H1 (cell line): ENCODE results near the gene CCDC88A. TPM values are rescaled to one million over a fixed set of nuclear protein-coding genes. Genes with fewer than 3 reads are reported as not detected.

Source experiments
- CTCF ChIA-PET: fragments of 300-600 bp; sonication (Branson Sonifier 250); formaldehyde crosslinking; loops from one replicate; lab custom pipeline; 2021; ENCODE audit not compliant: partially characterized antibody; lab: Charles Lee
- POLR2A ChIA-PET: fragments of 300-600 bp; sonication (Branson Sonifier 250); formaldehyde crosslinking; loops from one replicate; lab custom pipeline; 2021; ENCODE audit warnings: inconsistent platforms; ENCODE audit not compliant: partially characterized antibody; lab: Charles Lee
- DNase-seq, 2 experiments: peaks; one replicate each; pipeline versions ENCODE4 v3.0.0 to v3.0.0-alpha.2; 2010 to 2022; ENCODE audit warnings: low spot score in 2 of 2, low read depth in 1 of 2, mixed read lengths in 1 of 2
- FAIRE-seq: peaks from 2 replicates; lab custom pipeline; 2011; peaks lifted over from hg19 to GRCh38; lab: Jason Lieb, UNC
- H2AFZ ChIP-seq: 2 replicates; pipeline ENCODE4 v1.8.1; 2012; ENCODE audit warnings: low read length, inconsistent platforms
- H2AK5ac ChIP-seq: 2 replicates; pipeline ENCODE4 v1.6.1; 2013; ENCODE audit warnings: low read depth, low read length
- H2BK120ac ChIP-seq: replicated peaks from 2 replicates; pipeline ENCODE3; 2013; ENCODE audit warnings: low read depth, low read length, inconsistent platforms
- H2BK12ac ChIP-seq: 2 replicates; pipeline ENCODE4 v1.6.1; 2013; ENCODE audit warnings: low read depth, low read length
- H2BK15ac ChIP-seq: 2 replicates; pipeline ENCODE4 v1.6.1; 2013; ENCODE audit warnings: low read length
- H2BK20ac ChIP-seq: 2 replicates; pipeline ENCODE4 v1.6.1; 2013; ENCODE audit warnings: low read length
- H2BK5ac ChIP-seq: 2 replicates; pipeline ENCODE4 v1.6.1; 2013; ENCODE audit warnings: low read depth, low read length
- H3K14ac ChIP-seq: 2 replicates; pipeline ENCODE4 v1.6.1; 2013; ENCODE audit warnings: inconsistent platforms; ENCODE audit not compliant: insufficient read length
- H3K18ac ChIP-seq: 2 replicates; pipeline ENCODE4 v1.6.1; 2013; ENCODE audit warnings: low read length; ENCODE audit errors: extremely low read depth
- H3K23ac ChIP-seq: 2 replicates; pipeline ENCODE4 v1.6.1; 2013; ENCODE audit warnings: inconsistent platforms; ENCODE audit not compliant: insufficient read length
- H3K23me2 ChIP-seq: 2 replicates; pipeline ENCODE4 v1.6.1; 2013; ENCODE audit warnings: low read depth, low read length
- H3K27ac ChIP-seq: 2 replicates; pipeline ENCODE4 v1.6.1; 2011; ENCODE audit warnings: low read depth, low read length, inconsistent platforms
- H3K27me3 ChIP-seq, 4 experiments: replicated peaks in 1 of 4; 1 replicate in 1 of 4; 2 replicates in 3 of 4; pipeline versions ENCODE4 v1.6.1 to v1.8.1; 2011 to 2013; ENCODE audit warnings: low read length in 3 of 4, mild to moderate bottlenecking in 3 of 4, inconsistent platforms in 2 of 4, mixed read lengths in 2 of 4, moderate library complexity in 1 of 4; ENCODE audit not compliant: control insufficient read depth in 3 of 4, insufficient read depth in 3 of 4; ENCODE audit errors: extremely low read depth in 1 of 4
- H3K36me3 ChIP-seq, 4 experiments: 2 replicates each; pipeline versions ENCODE4 v1.6.1 to v1.8.1; 2011 to 2013; ENCODE audit warnings: mild to moderate bottlenecking in 4 of 4, low read length in 3 of 4, moderate library complexity in 2 of 4, control low read depth in 1 of 4, inconsistent platforms in 1 of 4; ENCODE audit not compliant: insufficient read depth in 4 of 4, control insufficient read depth in 2 of 4
- H3K4ac ChIP-seq: replicated peaks from 2 replicates; pipeline ENCODE3; 2013; ENCODE audit warnings: low read length, low read depth, mixed read lengths, inconsistent platforms; ENCODE audit not compliant: insufficient read length
- H3K4me1 ChIP-seq, 4 experiments: replicated peaks in 1 of 4; 1 replicate in 1 of 4; 2 replicates in 3 of 4; pipeline versions ENCODE4 v1.6.1 to v1.8.1; 2011 to 2013; ENCODE audit warnings: low read length in 3 of 4, inconsistent platforms in 2 of 4, mixed read lengths in 1 of 4; ENCODE audit not compliant: insufficient read depth in 4 of 4, control insufficient read depth in 3 of 4
- H3K4me2 ChIP-seq, 2 experiments: 2 replicates each; pipeline versions ENCODE4 v1.6.1 to v1.8.1; 2011 to 2013; ENCODE audit warnings: low read depth in 2 of 2, low read length in 2 of 2, control low read depth in 1 of 2, inconsistent platforms in 1 of 2, mild to moderate bottlenecking in 1 of 2; ENCODE audit not compliant: insufficient read depth in 1 of 2
- H3K4me3 ChIP-seq, 4 experiments: fragments of 200-600, 300-600 bp in 1 of 4; sonication (generic), shearing (Covaris generic), sonication (Bioruptor Twin) in 1 of 4; 2 replicates each; pipeline versions ENCODE4 v1.5.1 to v1.8.1; 2011 to 2016; ENCODE audit warnings: low read length in 4 of 4, low read depth in 3 of 4, control low read depth in 2 of 4, inconsistent platforms in 2 of 4, mild to moderate bottlenecking in 2 of 4, mixed read lengths in 1 of 4, moderate library complexity in 1 of 4; ENCODE audit not compliant: insufficient read depth in 2 of 4; ENCODE audit errors: extremely low read depth in 1 of 4
- H3K56ac ChIP-seq: replicated peaks from 2 replicates; pipeline ENCODE3; 2013; ENCODE audit warnings: low read depth, mild to moderate bottlenecking, mixed read lengths, low read length, inconsistent platforms; ENCODE audit not compliant: insufficient read length
- H3K79me1 ChIP-seq: 2 replicates; pipeline ENCODE4 v1.6.1; 2013; ENCODE audit warnings: low read depth, low read length, control low read depth
- H3K79me2 ChIP-seq, 2 experiments: 2 replicates each; pipeline versions ENCODE4 v1.6.1 to v1.8.1; 2012 to 2013; ENCODE audit warnings: low read length in 2 of 2, mild to moderate bottlenecking in 2 of 2, inconsistent platforms in 1 of 2; ENCODE audit not compliant: insufficient read depth in 2 of 2, control insufficient read depth in 1 of 2
- H3K9ac ChIP-seq, 4 experiments: replicated peaks in 1 of 4; 1 replicate in 1 of 4; 2 replicates in 3 of 4; pipeline versions ENCODE4 v1.6.1 to v1.8.1; 2011 to 2013; ENCODE audit warnings: low read depth in 3 of 4, low read length in 3 of 4, control low read depth in 2 of 4, mild to moderate bottlenecking in 2 of 4, moderate library complexity in 2 of 4, inconsistent platforms in 1 of 4; ENCODE audit errors: extremely low read depth in 1 of 4
- H3K9me3 ChIP-seq, 2 experiments: 2 replicates each; pipeline versions ENCODE4 v1.6.1 to v1.8.1; 2012 to 2013; ENCODE audit warnings: mild to moderate bottlenecking in 2 of 2, moderate library complexity in 2 of 2, control low read depth in 1 of 2, inconsistent platforms in 1 of 2, low read depth in 1 of 2, low read length in 1 of 2, mixed read lengths in 1 of 2; ENCODE audit not compliant: insufficient read depth in 2 of 2
- H4K20me1 ChIP-seq, 2 experiments: replicated peaks in 1 of 2; 2 replicates each; pipeline versions ENCODE3 to v1.8.1; 2011 to 2013; ENCODE audit warnings: inconsistent platforms in 2 of 2, low read length in 2 of 2, mild to moderate bottlenecking in 1 of 2; ENCODE audit not compliant: insufficient read depth in 2 of 2, control insufficient read depth in 1 of 2
- H4K5ac ChIP-seq: 2 replicates; pipeline ENCODE4 v1.6.1; 2013; ENCODE audit warnings: low read length, low read depth, mixed read lengths, inconsistent platforms; ENCODE audit not compliant: insufficient read length
- H4K8ac ChIP-seq: 2 replicates; pipeline ENCODE4 v1.8.0; 2013; ENCODE audit warnings: mild to moderate bottlenecking, moderate library complexity, low read length, inconsistent platforms; ENCODE audit not compliant: insufficient read depth; ENCODE audit errors: extremely low read depth
- H4K91ac ChIP-seq: replicated peaks from 2 replicates; pipeline ENCODE3; 2013; ENCODE audit warnings: low read length, mixed read lengths, inconsistent platforms; ENCODE audit not compliant: insufficient read length
- ASH2L ChIP-seq: fragments of 200-600, 300-600 bp; sonication (generic); IDR thresholded peaks from one replicate; pipeline ENCODE4 v1.7.1; 2017; ENCODE audit warnings: low read length
- GABPA ChIP-seq: IDR thresholded peaks from 2 replicates; pipeline ENCODE4 v1.6.1; 2011; ENCODE audit warnings: mild to moderate bottlenecking, low read length, moderate library complexity, borderline replicate concordance; ENCODE audit not compliant: insufficient read depth
- GTF2F1 ChIP-seq: IDR thresholded peaks from 2 replicates; pipeline ENCODE4 v1.6.1; 2012; ENCODE audit warnings: low read depth, low read length, improper control_type of control experiment, borderline replicate concordance
- MAFK ChIP-seq: IDR thresholded peaks from 2 replicates; pipeline ENCODE4 v1.6.1; 2012; ENCODE audit warnings: low read depth, mild to moderate bottlenecking, improper control_type of control experiment, low read length
- RXRA ChIP-seq: IDR thresholded peaks from 2 replicates; pipeline ENCODE4 v1.6.1; 2011; ENCODE audit warnings: low read depth, mild to moderate bottlenecking, low read length, moderate library complexity; ENCODE audit not compliant: insufficient read depth
- SIRT6 ChIP-seq: IDR thresholded peaks from one replicate; pipeline ENCODE4 v1.7.1; 2012; ENCODE audit warnings: low read length, inconsistent platforms
- SP1 ChIP-seq: IDR thresholded peaks from 2 replicates; pipeline ENCODE4 v1.6.1; 2011; ENCODE audit warnings: low read depth, low read length
- polyA plus RNA-seq, 7 experiments: library from polyadenylated mRNA; depleted of rRNA in 3 of 7; stranded (reverse) in 5 of 7; unstranded in 2 of 7; fragments of >200 nt in 5 of 7; fragments of 200-250 nt in 2 of 7; gene quantifications; 1 replicate in 5 of 7; 2 replicates in 1 of 7; 4 replicates in 1 of 7; pipeline versions ENCODE4 v1.2.1 to v1.2.3, GENCODE V29; 2011 to 2013; ENCODE audit warnings: missing spikeins in 2 of 7, mixed read lengths in 2 of 7
- total RNA-seq: library from RNA; stranded (reverse); fragmentation: NEBNext Ultra II Directional; extraction: Animal tissue kit (Norgen Biotek cat#: 25700); gene quantifications from 2 replicates; pipeline ENCODE4 v1.2.1, GENCODE V29; 2021

Gene CCDC88A
- total and polyA plus RNA-seq, 2 of the 8 experiments (the other 6 are each of a cell fraction or from before 2014, with no cell fraction given), result 27.0 to 98.0 TPM

GRCh38 chr2:55301277-55301676 is 118.4 kb downstream of the CCDC88A start (continued):
- no peak for TF ChIP-seq SIRT6

GRCh38 chr2:55296393-55296792 is 123.3 kb downstream of the CCDC88A start:
- H3K27me3 ChIP-seq, result no peaks in the 10 kb centered on the region
- H4K91ac ChIP-seq, result no peak overlapping the region
- no peak overlapping the region for H2BK20ac ChIP-seq
- no peaks in the 10 kb centered on the region for H3K79me2 ChIP-seq
- no peak overlapping the region for H3K56ac ChIP-seq
- no peak overlapping the region for H2AK5ac ChIP-seq
- no peaks in the 10 kb centered on the region for H3K4me1 ChIP-seq
- H3K23ac ChIP-seq, result no peak overlapping the region
- TF ChIP-seq GTF2F1 (no peak), MAFK (no peak), ASH2L (no peak), RXRA (no peak), GABPA (no peak), SP1 (no peak)
- no peak overlapping the region for H3K27ac ChIP-seq
- no peak overlapping the region for H2BK15ac ChIP-seq
- no peaks in the 10 kb centered on the region for H3K79me1 ChIP-seq
- no peak overlapping the region for H3K4me3 ChIP-seq
- H4K20me1 ChIP-seq, result no peaks in the 10 kb centered on the region
- H3K4ac ChIP-seq, result no peak overlapping the region
- no peaks in the 10 kb centered on the region for H3K9me3 ChIP-seq
- H3K36me3 ChIP-seq, result peaks cover 0 to 51% (median 23%) of the 10 kb centered on the region in 4 experiments; a peak in 6 of 8 replicates
- no peaks in the 10 kb centered on the region for H3K23me2 ChIP-seq
- no peak overlapping the region for H2AFZ ChIP-seq
- H3K14ac ChIP-seq, result no peak overlapping the region
- H4K8ac ChIP-seq, result no peak overlapping the region
- H4K5ac ChIP-seq, result no peak overlapping the region
- H3K9ac ChIP-seq, result no peak overlapping the region
- no peak overlapping the region for H3K18ac ChIP-seq
- DNase-seq (no peak), FAIRE-seq (no peak)
- no peak overlapping the region for H2BK5ac ChIP-seq
- ChIA-PET POLR2A (no interaction called here), CTCF (interaction anchor here (1.8 kb wide), 1 partner anchor 11 kb away, joined by 4 read pairs; no protein-coding TSS in a partner anchor)
- H2BK12ac ChIP-seq, result no peak overlapping the region
- H3K4me2 ChIP-seq, result no peak overlapping the region
- no peak overlapping the region for H2BK120ac ChIP-seq
